ENCODE results near the gene PRDM15.

PRDM15 gene

DNA sequence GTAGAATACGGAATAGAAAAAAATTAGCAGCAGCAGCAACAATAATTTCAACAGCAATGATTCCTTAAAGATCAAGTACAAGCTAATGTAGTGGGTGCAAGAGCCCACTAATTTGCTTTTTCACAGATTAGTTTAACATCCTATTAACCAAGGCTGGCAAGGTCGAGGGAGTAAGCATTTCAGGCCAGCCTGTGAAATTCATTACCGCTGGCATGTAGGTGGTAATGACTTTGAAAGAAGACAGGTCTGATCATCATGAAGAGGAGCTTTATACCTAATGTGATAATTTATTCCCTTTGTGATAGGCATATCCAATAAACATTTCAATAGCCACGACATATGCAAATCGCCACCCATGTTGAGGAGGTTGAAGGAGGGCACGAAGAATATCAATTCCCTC, 11.2 kb upstream of the PRDM15 start:
- peaks cover 3% of the 10 kb centered on the region; the same call in 1 of the 2 replicates for H3F3A ChIP-seq (ENCODE audit: low read depth)
- H3K9me3 ChIP-seq (ENCODE audit: insufficient read depth, low read depth, low read length) = no peaks in the 10 kb centered on the region
- peak overlapping the region; percentile 18 for H3K9ac ChIP-seq (ENCODE audit: low read depth, low read length, poor library complexity, severe bottlenecking)
- H3K36me3 ChIP-seq (ENCODE audit: insufficient read depth, low read length) = peaks cover 16% of the 10 kb centered on the region; the same call in 1 of the 2 replicates
- H3K4me2 ChIP-seq (ENCODE audit: low read depth, low read length, poor library complexity, severe bottlenecking) = no peak overlapping the region
- H3K27me3 ChIP-seq (ENCODE audit: insufficient read depth, low read length, poor library complexity, severe bottlenecking) = no peaks in the 10 kb centered on the region
- H3K9me2 ChIP-seq (replicated peaks; ENCODE audit: low read depth, low read length) = no peaks in the 10 kb centered on the region
- H2AFZ ChIP-seq (ENCODE audit: low read length) = no peak overlapping the region
- H3K79me2 ChIP-seq (ENCODE audit: insufficient read depth, low read length) = peaks cover 49% of the 10 kb centered on the region; the same call in 1 of the 2 replicates
- H4K20me1 ChIP-seq (ENCODE audit: insufficient read depth, low read length, poor library complexity, severe bottlenecking) = no peaks in the 10 kb centered on the region
- H3K4me3 ChIP-seq (ENCODE audit: low read length, poor library complexity, severe bottlenecking) = no peak overlapping the region
- H3K4me1 ChIP-seq (ENCODE audit: insufficient read depth, low read length, poor library complexity, severe bottlenecking) = peaks cover 53% of the 10 kb centered on the region
- TF ChIP-seq EZH2phosphoT487 (IDR thresholded peaks at IDR 0.05; ENCODE audit: borderline replicate concordance) = no peak
- TF ChIP-seq, protein P1, sequence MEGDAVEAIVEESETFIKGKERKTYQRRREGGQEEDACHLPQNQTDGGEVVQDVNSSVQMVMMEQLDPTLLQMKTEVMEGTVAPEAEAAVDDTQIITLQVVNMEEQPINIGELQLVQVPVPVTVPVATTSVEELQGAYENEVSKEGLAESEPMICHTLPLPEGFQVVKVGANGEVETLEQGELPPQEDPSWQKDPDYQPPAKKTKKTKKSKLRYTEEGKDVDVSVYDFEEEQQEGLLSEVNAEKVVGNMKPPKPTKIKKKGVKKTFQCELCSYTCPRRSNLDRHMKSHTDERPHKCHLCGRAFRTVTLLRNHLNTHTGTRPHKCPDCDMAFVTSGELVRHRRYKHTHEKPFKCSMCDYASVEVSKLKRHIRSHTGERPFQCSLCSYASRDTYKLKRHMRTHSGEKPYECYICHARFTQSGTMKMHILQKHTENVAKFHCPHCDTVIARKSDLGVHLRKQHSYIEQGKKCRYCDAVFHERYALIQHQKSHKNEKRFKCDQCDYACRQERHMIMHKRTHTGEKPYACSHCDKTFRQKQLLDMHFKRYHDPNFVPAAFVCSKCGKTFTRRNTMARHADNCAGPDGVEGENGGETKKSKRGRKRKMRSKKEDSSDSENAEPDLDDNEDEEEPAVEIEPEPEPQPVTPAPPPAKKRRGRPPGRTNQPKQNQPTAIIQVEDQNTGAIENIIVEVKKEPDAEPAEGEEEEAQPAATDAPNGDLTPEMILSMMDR (conservative IDR thresholded peaks at IDR 0.05; ENCODE audit: low read length) = no peak

DNA sequence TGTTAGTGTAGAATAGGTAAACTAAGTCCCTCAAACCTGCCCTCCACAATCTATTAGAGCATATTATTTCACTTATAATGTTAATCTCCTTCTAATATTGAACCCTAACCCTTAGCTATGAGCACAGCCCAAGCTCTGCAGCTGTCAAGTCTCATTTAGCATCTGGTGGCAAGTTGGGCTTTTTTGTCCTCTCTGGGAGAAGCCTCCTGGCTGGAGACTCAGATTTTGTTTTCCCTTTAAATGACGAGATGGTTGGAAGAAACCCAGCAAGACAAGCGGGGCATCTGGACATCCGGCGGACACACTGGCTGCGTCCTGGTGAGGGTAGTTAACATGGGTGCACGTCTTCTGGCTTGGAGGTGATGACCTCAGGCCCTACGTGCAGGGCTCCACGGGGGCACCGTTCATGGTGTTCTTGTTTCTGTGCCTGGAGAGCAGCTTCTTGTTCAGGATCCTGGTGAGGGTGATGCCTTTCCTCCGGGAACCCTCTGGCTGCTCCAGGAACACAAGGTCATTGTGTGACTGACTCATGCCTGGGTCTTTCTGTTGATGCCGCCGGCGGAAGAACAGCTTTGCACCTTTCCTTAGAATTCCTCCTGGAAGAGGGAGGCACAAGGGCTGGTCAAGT, 9.7 kb upstream of the PRDM15 start:
- H3K9me3 ChIP-seq (ENCODE audit: insufficient read depth, low read depth, low read length) = no peaks in the 10 kb centered on the region
- no peaks in the 10 kb centered on the region for H4K20me1 ChIP-seq (ENCODE audit: insufficient read depth, low read length, poor library complexity, severe bottlenecking)
- TF ChIP-seq, protein P1 (conservative IDR thresholded peaks at IDR 0.05; ENCODE audit: low read length) = no peak
- no peak for TF ChIP-seq EZH2phosphoT487 (IDR thresholded peaks at IDR 0.05; ENCODE audit: borderline replicate concordance)
- no peaks in the 10 kb centered on the region for H3K27me3 ChIP-seq (ENCODE audit: insufficient read depth, low read length, poor library complexity, severe bottlenecking)
- no peaks in the 10 kb centered on the region for H3K9me2 ChIP-seq (replicated peaks; ENCODE audit: low read depth, low read length)
- no peaks in the 10 kb centered on the region for H3F3A ChIP-seq (ENCODE audit: low read depth)
- H3K4me1 ChIP-seq (ENCODE audit: insufficient read depth, low read length, poor library complexity, severe bottlenecking) = peaks cover 53% of the 10 kb centered on the region
- no peak overlapping the region for H3K4me2 ChIP-seq (ENCODE audit: low read depth, low read length, poor library complexity, severe bottlenecking)
- H3K36me3 ChIP-seq (ENCODE audit: insufficient read depth, low read length) = peaks cover 16% of the 10 kb centered on the region; the same call in 1 of the 2 replicates
- no peak overlapping the region for H3K9ac ChIP-seq (ENCODE audit: low read depth, low read length, poor library complexity, severe bottlenecking)
- H3K79me2 ChIP-seq (ENCODE audit: insufficient read depth, low read length) = peaks cover 34% of the 10 kb centered on the region; the same call in 1 of the 2 replicates
- H3K4me3 ChIP-seq (ENCODE audit: low read length, poor library complexity, severe bottlenecking) = no peak overlapping the region
- H2AFZ ChIP-seq (ENCODE audit: low read length) = no peak overlapping the region

DNA sequence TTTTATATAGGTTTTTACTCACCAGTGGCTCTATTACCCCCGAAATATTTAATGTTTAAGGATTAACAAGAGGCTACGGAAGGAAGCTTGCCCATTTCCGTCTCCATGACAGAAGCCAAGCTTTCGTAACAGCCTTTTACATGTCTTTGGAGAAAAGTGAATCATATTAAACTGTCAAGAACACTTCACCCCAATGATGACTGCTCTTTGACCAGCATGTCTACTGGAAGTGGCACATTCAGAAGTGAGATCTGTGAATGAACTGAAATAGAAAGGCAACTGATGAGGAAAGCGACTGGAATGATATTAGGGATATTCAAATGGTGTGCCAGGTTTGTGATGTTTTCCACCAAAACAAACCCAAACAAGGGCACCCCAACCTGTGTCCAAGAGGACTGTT, 8.5 kb upstream of the PRDM15 start:
- TF ChIP-seq, protein P1 (conservative IDR thresholded peaks at IDR 0.05; ENCODE audit: low read length) = no peak
- TF ChIP-seq EZH2phosphoT487 (IDR thresholded peaks at IDR 0.05; ENCODE audit: borderline replicate concordance) = no peak
- H3K79me2 ChIP-seq (ENCODE audit: insufficient read depth, low read length) = peaks cover 23% of the 10 kb centered on the region; the same call in 1 of the 2 replicates
- no peak overlapping the region for H2AFZ ChIP-seq (ENCODE audit: low read length)
- H3K9ac ChIP-seq (ENCODE audit: low read depth, low read length, poor library complexity, severe bottlenecking) = no peak overlapping the region
- no peaks in the 10 kb centered on the region for H3K9me2 ChIP-seq (replicated peaks; ENCODE audit: low read depth, low read length)
- no peaks in the 10 kb centered on the region for H3K9me3 ChIP-seq (ENCODE audit: insufficient read depth, low read depth, low read length)
- no peaks in the 10 kb centered on the region for H3K27me3 ChIP-seq (ENCODE audit: insufficient read depth, low read length, poor library complexity, severe bottlenecking)
- H4K20me1 ChIP-seq (ENCODE audit: insufficient read depth, low read length, poor library complexity, severe bottlenecking) = no peaks in the 10 kb centered on the region
- H3K36me3 ChIP-seq (ENCODE audit: insufficient read depth, low read length) = peaks cover 16% of the 10 kb centered on the region; the same call in 1 of the 2 replicates
- peaks cover 54% of the 10 kb centered on the region for H3K4me1 ChIP-seq (ENCODE audit: insufficient read depth, low read length, poor library complexity, severe bottlenecking)
- no peaks in the 10 kb centered on the region for H3F3A ChIP-seq (ENCODE audit: low read depth)
- no peak overlapping the region for H3K4me2 ChIP-seq (ENCODE audit: low read depth, low read length, poor library complexity, severe bottlenecking)
- H3K4me3 ChIP-seq (ENCODE audit: low read length, poor library complexity, severe bottlenecking) = no peak overlapping the region
